Lung (tissue), 12 donors: Measurements from ENCODE around the gene DPH7. TPM values are rescaled to one million over a fixed set of nuclear protein-coding genes. Genes with fewer than 3 reads are reported as not detected.

Experiments used
- ATAC-seq: fragments of 200-7000 bp; cut with Tn5 transposase; one replicate; pipeline ENCODE4 v1.9.1; 2020; ENCODE audit warnings: moderate number of reproducible peaks; ENCODE audit not compliant: insufficient read depth, low FRiP score
- DNase-seq, 3 donors: peaks; one replicate each; pipeline ENCODE4 v3.0.0-alpha.2; 2013 to 2017
- H3K27ac ChIP-seq, 2 donors: one replicate each; pipeline ENCODE4 v1.5.1; 2013; ENCODE audit warnings: mild to moderate bottlenecking in 2 of 2, moderate library complexity in 2 of 2, control low read depth in 1 of 2, inconsistent platforms in 1 of 2, low read depth in 1 of 2, low read length in 1 of 2
- H3K27me3 ChIP-seq, 3 donors: one replicate each; pipeline ENCODE4 v1.5.1; 2013; ENCODE audit warnings: low read length in 2 of 3; ENCODE audit not compliant: control insufficient read depth in 3 of 3, insufficient read depth in 3 of 3
- H3K36me3 ChIP-seq, 4 donors: one replicate each; pipeline ENCODE4 v1.5.1; 2013; ENCODE audit warnings: low read length in 4 of 4, mild to moderate bottlenecking in 1 of 4, moderate library complexity in 1 of 4; ENCODE audit not compliant: control insufficient read depth in 4 of 4, insufficient read depth in 4 of 4
- H3K4me1 ChIP-seq, 5 donors: one replicate each; pipeline ENCODE4 v1.5.1; 2013; ENCODE audit warnings: low read length in 5 of 5, mild to moderate bottlenecking in 2 of 5, moderate library complexity in 1 of 5; ENCODE audit not compliant: control insufficient read depth in 5 of 5, insufficient read depth in 5 of 5
- H3K4me3 ChIP-seq: one replicate; pipeline ENCODE4 v1.5.1; 2013; ENCODE audit warnings: mild to moderate bottlenecking, control low read depth, moderate library complexity
- H3K9ac ChIP-seq, 2 donors: one replicate each; pipeline ENCODE4 v1.5.1; 2013; ENCODE audit warnings: low read length in 2 of 2, control low read depth in 1 of 2; ENCODE audit not compliant: insufficient read depth in 1 of 2
- H3K9me3 ChIP-seq, 4 donors: one replicate each; pipeline ENCODE4 v1.5.1; 2013; ENCODE audit warnings: low read length in 3 of 4, mild to moderate bottlenecking in 1 of 4, moderate library complexity in 1 of 4; ENCODE audit not compliant: control insufficient read depth in 4 of 4, insufficient read depth in 3 of 4
- CTCF ChIP-seq: IDR thresholded peaks from 2 replicates; pipeline ENCODE4 v1.5.1; 2012; ENCODE audit warnings: mild to moderate bottlenecking; ENCODE audit errors: control extremely low read depth, extremely low read depth
- WGBS, 2 donors: extraction: QIAGEN DNeasy Blood & Tissue Kit; methylation state at CpG; one replicate each; pipeline ENCODE4 v1.1.7; 2013; 5-methylcytosine and 5-hydroxymethylcytosine counted together
- polyA plus RNA-seq, 2 donors: library from polyadenylated mRNA; stranded (reverse); fragments of 200-250 nt; gene quantifications; one replicate each; pipeline ENCODE4 v1.2.1, GENCODE V29; 2013
- total RNA-seq, 2 donors: library from RNA; depleted of rRNA in 1 of 2; stranded (reverse); fragments of >200 nt in 1 of 2; gene quantifications; one replicate each; pipeline ENCODE4 v1.2.1, GENCODE V29; 2014 to 2021
- donor health status: control.
- donor health status: control.
- donor health status: Bipolar disorder and iron deficiency.
- donor health status: healthy.
- donor health status: DM: yes; HTN: yes; CAD: no.

The DPH7 gene
- total and polyA plus RNA-seq, 4 donors: 23.6 to 36.5 (median 30.3) TPM

GRCh38 chr9:137586854-137587253 lies 8.1 kb upstream of the DPH7 start:
- Histone ChIP-seq H3K4me3 (no peak overlapping the region), H3K9me3 (no peaks in the 10 kb centered on the region), H3K27me3 (no peaks in the 10 kb centered on the region), H3K4me1 (peaks cover 0 to 16% (median 3%) of the 10 kb centered on the region in 5 donors), H3K36me3 (peaks cover 0 to 40% (median 22%) of the 10 kb centered on the region in 4 donors), H3K9ac (no peak overlapping the region), H3K27ac (no peak overlapping the region)
- TF ChIP-seq CTCF: no peak
- WGBS, 2 donors: 96 to 97% methylated on average over 14 of the region's 14 CpGs
- ATAC-seq (no peak), DNase-seq (no peak)

GRCh38 chr9:137583957-137584356 lies 5.2 kb upstream of the DPH7 start:
- 85 to 90% methylated on average over 8 of the region's 8 CpGs for WGBS, 2 donors
- Histone ChIP-seq H3K36me3 (peaks cover 0 to 44% (median 22%) of the 10 kb centered on the region in 4 donors), H3K4me1 (peaks cover 0 to 4% (median under 1%) of the 10 kb centered on the region in 5 donors), H3K27ac (no peak overlapping the region), H3K27me3 (no peaks in the 10 kb centered on the region), H3K9me3 (no peaks in the 10 kb centered on the region), H3K9ac (no peak overlapping the region), H3K4me3 (no peak overlapping the region)
- DNase-seq (no peak), ATAC-seq (no peak)
- no peak for TF ChIP-seq CTCF

GRCh38 chr9:137583347-137583746 lies 4.6 kb upstream of the DPH7 start:
- Histone ChIP-seq H3K27me3 (no peaks in the 10 kb centered on the region), H3K9me3 (no peaks in the 10 kb centered on the region), H3K36me3 (peaks cover 0 to 43% (median 21%) of the 10 kb centered on the region in 4 donors), H3K27ac (no peak overlapping the region), H3K9ac (no peak overlapping the region), H3K4me3 (no peak overlapping the region), H3K4me1 (peaks cover 0 to 4% (median 0%) of the 10 kb centered on the region in 5 donors)
- DNase-seq: no peak
- TF ChIP-seq CTCF: no peak
- no peak for ATAC-seq
- 90 to 91% methylated on average over 14 of the region's 14 CpGs for WGBS, 2 donors

GRCh38 chr9:137582286-137582860 lies 3.6 kb upstream of the DPH7 start:
- Histone ChIP-seq H3K4me3 (no peak overlapping the region), H3K9ac (no peak overlapping the region), H3K36me3 (peaks cover 0 to 38% (median 18%) of the 10 kb centered on the region in 4 donors), H3K27me3 (no peaks in the 10 kb centered on the region), H3K9me3 (no peaks in the 10 kb centered on the region), H3K27ac (no peak overlapping the region), H3K4me1 (peaks cover 5 to 9% (median 5%) of the 10 kb centered on the region in 5 donors)
- ATAC-seq: no peak
- 87 to 88% methylated on average over 20 of the region's 20 CpGs for WGBS, 2 donors
- TF ChIP-seq CTCF: no peak
- DNase-seq: no peak
